Measurements from ENCODE around the gene MAN2A2. TPM values are rescaled to one million over a fixed set of nuclear protein-coding genes. Genes with fewer than 3 reads are reported as not detected.

The MAN2A2 gene
- total and polyA plus RNA-seq, 9 of the 15 experiments (the other 6 are each of a cell fraction or from before 2014, with no cell fraction given): 7.3 to 151 (median 43.4) TPM

DNA sequence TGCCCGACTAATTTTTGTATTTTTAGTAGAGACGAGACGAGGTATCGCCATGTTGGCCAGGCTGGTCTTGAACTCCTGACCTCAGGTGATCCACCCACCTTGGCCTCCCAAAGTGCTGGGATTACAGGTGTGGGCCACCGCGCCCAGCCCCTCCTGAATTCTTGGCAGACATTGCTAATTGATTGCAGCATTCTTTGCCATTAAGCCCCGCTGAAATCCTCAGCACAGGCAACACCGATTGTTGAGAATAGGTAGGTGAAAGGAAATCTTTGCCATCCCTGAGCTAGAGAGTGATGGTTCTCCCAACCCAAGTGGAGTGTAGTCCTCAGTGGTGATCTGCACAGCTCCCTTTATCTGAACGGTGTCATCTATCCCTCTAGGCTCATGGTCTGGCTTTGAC lies 1.6 kb downstream of the MAN2A2 start:
- ATAC-seq (no peak), DNase-seq (ENCODE audit: extremely low read depth in 1 of 4, low spot score in 3 of 4) (no peak), FAIRE-seq (no peak)
- Histone ChIP-seq H2AFZ (ENCODE audit: low read depth, low read length) (no peak overlapping the region), H3K79me2 (ENCODE audit: control insufficient read depth, insufficient read depth, low read length) (peaks cover 52% of the 10 kb centered on the region), H3K9ac (ENCODE audit: insufficient read depth in 1 of 2, low read depth in 2 of 2, low read length in 2 of 2) (peak overlapping the region in 1 of 2 experiments; percentile 43; a peak in 1 of 4 replicates), H3K9me1 (ENCODE audit: control insufficient read depth, insufficient read depth, low read length) (peaks cover 4% of the 10 kb centered on the region), H3K4me3 (no peak overlapping the region; the same call in 1 of the 2 replicates), H3K9me3 (replicated peaks; ENCODE audit: control insufficient read depth, insufficient read depth, low read depth, low read length) (no peaks in the 10 kb centered on the region), H4K20me1 (replicated peaks; ENCODE audit: control insufficient read depth, insufficient read depth, low read length) (no peaks in the 10 kb centered on the region), H3K36me3 (ENCODE audit: control insufficient read depth, insufficient read depth, low read length) (peaks cover 52% of the 10 kb centered on the region), H3K4me1 (replicated peaks in 1 of 2; ENCODE audit: control insufficient read depth in 2 of 2, insufficient read depth in 2 of 2, low read length in 2 of 2) (peaks cover 23 to 61% of the 10 kb centered on the region in 2 experiments; a peak in 4 of 5 replicates), H3K27ac (ENCODE audit: extremely low read depth, low read depth, low read length) (no peak overlapping the region; the same call in 2 of the 3 replicates), H3K4me2 (ENCODE audit: insufficient read depth, low read length) (peak overlapping the region; percentile 32; the same call in 1 of the 2 replicates), H3K27me3 (ENCODE audit: control insufficient read depth in 2 of 2, insufficient read depth in 2 of 2, low read length in 2 of 2) (no peaks in the 10 kb centered on the region)
- in situ Hi-C loops (cut with MboI): no loop called here
- CTCF ChIA-PET (ENCODE audit: low intra/inter-chr PET ratio): interaction anchor here (0.7 kb wide), 1 partner anchor 11 kb away, joined by 3 read pairs; no protein-coding TSS in a partner anchor
- TF ChIP-seq SP1 (CRISPR knock-in tag; IDR thresholded peaks at IDR 0.05): 0 out of 2 replicates have a peak, but pooled peaks have one; percentile 41
- TF ChIP-seq ZBTB17 (CRISPR knock-in tag; IDR thresholded peaks at IDR 0.05): peak; percentile 80
- TF ChIP-seq, protein P1, sequence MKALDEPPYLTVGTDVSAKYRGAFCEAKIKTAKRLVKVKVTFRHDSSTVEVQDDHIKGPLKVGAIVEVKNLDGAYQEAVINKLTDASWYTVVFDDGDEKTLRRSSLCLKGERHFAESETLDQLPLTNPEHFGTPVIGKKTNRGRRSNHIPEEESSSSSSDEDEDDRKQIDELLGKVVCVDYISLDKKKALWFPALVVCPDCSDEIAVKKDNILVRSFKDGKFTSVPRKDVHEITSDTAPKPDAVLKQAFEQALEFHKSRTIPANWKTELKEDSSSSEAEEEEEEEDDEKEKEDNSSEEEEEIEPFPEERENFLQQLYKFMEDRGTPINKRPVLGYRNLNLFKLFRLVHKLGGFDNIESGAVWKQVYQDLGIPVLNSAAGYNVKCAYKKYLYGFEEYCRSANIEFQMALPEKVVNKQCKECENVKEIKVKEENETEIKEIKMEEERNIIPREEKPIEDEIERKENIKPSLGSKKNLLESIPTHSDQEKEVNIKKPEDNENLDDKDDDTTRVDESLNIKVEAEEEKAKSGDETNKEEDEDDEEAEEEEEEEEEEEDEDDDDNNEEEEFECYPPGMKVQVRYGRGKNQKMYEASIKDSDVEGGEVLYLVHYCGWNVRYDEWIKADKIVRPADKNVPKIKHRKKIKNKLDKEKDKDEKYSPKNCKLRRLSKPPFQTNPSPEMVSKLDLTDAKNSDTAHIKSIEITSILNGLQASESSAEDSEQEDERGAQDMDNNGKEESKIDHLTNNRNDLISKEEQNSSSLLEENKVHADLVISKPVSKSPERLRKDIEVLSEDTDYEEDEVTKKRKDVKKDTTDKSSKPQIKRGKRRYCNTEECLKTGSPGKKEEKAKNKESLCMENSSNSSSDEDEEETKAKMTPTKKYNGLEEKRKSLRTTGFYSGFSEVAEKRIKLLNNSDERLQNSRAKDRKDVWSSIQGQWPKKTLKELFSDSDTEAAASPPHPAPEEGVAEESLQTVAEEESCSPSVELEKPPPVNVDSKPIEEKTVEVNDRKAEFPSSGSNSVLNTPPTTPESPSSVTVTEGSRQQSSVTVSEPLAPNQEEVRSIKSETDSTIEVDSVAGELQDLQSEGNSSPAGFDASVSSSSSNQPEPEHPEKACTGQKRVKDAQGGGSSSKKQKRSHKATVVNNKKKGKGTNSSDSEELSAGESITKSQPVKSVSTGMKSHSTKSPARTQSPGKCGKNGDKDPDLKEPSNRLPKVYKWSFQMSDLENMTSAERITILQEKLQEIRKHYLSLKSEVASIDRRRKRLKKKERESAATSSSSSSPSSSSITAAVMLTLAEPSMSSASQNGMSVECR (CRISPR knock-in tag; IDR thresholded peaks at IDR 0.05): 0 out of 2 replicates have a peak, but pooled peaks have one; percentile 33
- no peak for TF ChIP-seq ZNF23 (CRISPR knock-in tag; IDR thresholded peaks at IDR 0.05)
- TF ChIP-seq, protein P2, sequence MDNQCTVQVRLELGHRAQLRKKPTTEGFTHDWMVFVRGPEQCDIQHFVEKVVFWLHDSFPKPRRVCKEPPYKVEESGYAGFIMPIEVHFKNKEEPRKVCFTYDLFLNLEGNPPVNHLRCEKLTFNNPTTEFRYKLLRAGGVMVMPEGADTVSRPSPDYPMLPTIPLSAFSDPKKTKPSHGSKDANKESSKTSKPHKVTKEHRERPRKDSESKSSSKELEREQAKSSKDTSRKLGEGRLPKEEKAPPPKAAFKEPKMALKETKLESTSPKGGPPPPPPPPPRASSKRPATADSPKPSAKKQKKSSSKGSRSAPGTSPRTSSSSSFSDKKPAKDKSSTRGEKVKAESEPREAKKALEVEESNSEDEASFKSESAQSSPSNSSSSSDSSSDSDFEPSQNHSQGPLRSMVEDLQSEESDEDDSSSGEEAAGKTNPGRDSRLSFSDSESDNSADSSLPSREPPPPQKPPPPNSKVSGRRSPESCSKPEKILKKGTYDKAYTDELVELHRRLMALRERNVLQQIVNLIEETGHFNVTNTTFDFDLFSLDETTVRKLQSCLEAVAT (IDR thresholded peaks at IDR 0.05): peak in 1 of 2 experiments; percentile 78; a peak in 2 of 4 replicates
- WGBS (ENCODE audit: insufficient coverage, low coverage, missing lambda C conversion rate): 86% methylated on average over 9 of the region's 9 CpGs
- intact Hi-C loops (cut with micrococcal nuclease): no loop called here
- POLR2A ChIA-PET: interaction anchor here (0.5 to 7.0 kb wide), 6 partner anchors 10 to 1145 kb away, joined by 3 to 70 read pairs (median 8); partner anchors contain the start of genes HDDC3 and UNC45A
- no TSS peak for BruUV-seq (replicated peaks)
